H1 (cell line): ENCODE results near the gene ATOH8.

Source experiments
- CEBPB ChIP-seq: IDR thresholded peaks from 2 replicates; pipeline ENCODE4 v1.6.1; 2012; ENCODE audit warnings: low read depth, low read length
- CHD1 ChIP-seq: IDR thresholded peaks from 2 replicates; pipeline ENCODE4 v1.6.1; 2012; ENCODE audit warnings: low read depth, low read length, improper control_type of control experiment
- EP300 ChIP-seq, 2 experiments: IDR thresholded peaks; 1 replicate in 1 of 2; 2 replicates in 1 of 2; pipeline ENCODE4 v1.6.1; 2011 to 2012; ENCODE audit warnings: low read depth in 2 of 2, low read length in 2 of 2, mild to moderate bottlenecking in 2 of 2, borderline replicate concordance in 1 of 2, inconsistent platforms in 1 of 2, moderate library complexity in 1 of 2
- JUN ChIP-seq: IDR thresholded peaks from 2 replicates; pipeline ENCODE4 v1.6.1; 2011; ENCODE audit warnings: low read depth, mild to moderate bottlenecking, improper control_type of control experiment, low read length
- RAD21 ChIP-seq, 2 experiments: IDR thresholded peaks in 1 of 2; conservative IDR thresholded peaks in 1 of 2; 2 replicates each; pipeline ENCODE4 v1.6.1; 2011; ENCODE audit warnings: low read depth in 2 of 2, low read length in 2 of 2, improper control_type of control experiment in 1 of 2, inconsistent platforms in 1 of 2, mild to moderate bottlenecking in 1 of 2, moderate library complexity in 1 of 2
- TF ChIP-seq, protein P1 (sequence below), 3 experiments: IDR thresholded peaks; 1 replicate in 2 of 3; 2 replicates in 1 of 3; pipeline versions ENCODE4 v1.5.1 to v1.6.1; 2011; ENCODE audit warnings: low read length in 3 of 3, mild to moderate bottlenecking in 3 of 3, inconsistent platforms in 2 of 3, low read depth in 1 of 3, moderate library complexity in 1 of 3; ENCODE audit not compliant: insufficient read depth in 1 of 3; ENCODE audit errors: control extremely low read depth in 1 of 3

DNA sequence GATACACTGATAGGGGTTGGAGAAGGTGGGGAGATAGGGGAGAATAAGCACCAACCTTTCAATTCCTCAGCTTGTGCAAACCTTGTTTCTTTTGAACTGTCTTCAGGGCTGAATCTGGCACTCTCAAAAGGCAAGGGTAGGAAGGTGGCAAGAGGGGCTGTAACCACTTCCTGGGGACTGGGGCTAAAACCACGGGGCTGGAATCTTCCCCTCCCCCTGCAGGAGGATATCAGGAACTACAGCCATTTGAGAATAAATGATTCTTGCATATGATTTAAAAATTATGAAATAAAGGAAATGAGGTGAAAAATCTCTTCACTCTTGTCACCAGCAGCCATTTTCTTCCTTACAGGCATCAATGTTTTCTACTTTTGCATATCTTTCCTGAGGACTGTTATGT lies 50.8 kb downstream of the ATOH8 start:
- TF ChIP-seq CHD1 (no peak), RAD21 (IDR thresholded peaks at IDR 0.05 in 1 of 2, conservative IDR thresholded peaks at IDR 0.05 in 1 of 2; ENCODE audit: low read depth in 2 of 2, low read length in 2 of 2) (peak; percentile 62), CEBPB (no peak), JUN (no peak), EP300 (IDR thresholded peaks at IDR 0.05; ENCODE audit: borderline replicate concordance in 1 of 2, low read depth in 2 of 2, low read length in 2 of 2) (no peak)
- TF ChIP-seq, protein P1, sequence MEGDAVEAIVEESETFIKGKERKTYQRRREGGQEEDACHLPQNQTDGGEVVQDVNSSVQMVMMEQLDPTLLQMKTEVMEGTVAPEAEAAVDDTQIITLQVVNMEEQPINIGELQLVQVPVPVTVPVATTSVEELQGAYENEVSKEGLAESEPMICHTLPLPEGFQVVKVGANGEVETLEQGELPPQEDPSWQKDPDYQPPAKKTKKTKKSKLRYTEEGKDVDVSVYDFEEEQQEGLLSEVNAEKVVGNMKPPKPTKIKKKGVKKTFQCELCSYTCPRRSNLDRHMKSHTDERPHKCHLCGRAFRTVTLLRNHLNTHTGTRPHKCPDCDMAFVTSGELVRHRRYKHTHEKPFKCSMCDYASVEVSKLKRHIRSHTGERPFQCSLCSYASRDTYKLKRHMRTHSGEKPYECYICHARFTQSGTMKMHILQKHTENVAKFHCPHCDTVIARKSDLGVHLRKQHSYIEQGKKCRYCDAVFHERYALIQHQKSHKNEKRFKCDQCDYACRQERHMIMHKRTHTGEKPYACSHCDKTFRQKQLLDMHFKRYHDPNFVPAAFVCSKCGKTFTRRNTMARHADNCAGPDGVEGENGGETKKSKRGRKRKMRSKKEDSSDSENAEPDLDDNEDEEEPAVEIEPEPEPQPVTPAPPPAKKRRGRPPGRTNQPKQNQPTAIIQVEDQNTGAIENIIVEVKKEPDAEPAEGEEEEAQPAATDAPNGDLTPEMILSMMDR (IDR thresholded peaks at IDR 0.05; ENCODE audit: control extremely low read depth in 1 of 3, insufficient read depth in 1 of 3, low read depth in 1 of 3, low read length in 3 of 3), result peak; percentile 51 to 61 (median 59)
